Glomerular endothelial cell (primary cell): ENCODE data around the gene BORCS5. TPM values are rescaled to one million over a fixed set of nuclear protein-coding genes. Genes with fewer than 3 reads are reported as not detected.
"Not testable (repeated sequence)": the region's sequence is repeated elsewhere in the genome, so short reads cannot be mapped to it uniquely, and the experiment has no call there.

Source experiments
- DNase-seq: peaks from one replicate; pipeline ENCODE4 v3.0.0-alpha.2; 2011; ENCODE audit warnings: low read depth, low spot score; ENCODE audit errors: extremely low read depth
- total RNA-seq: library from RNA; depleted of rRNA; stranded (reverse); fragments of >200 nt; gene quantifications from 2 replicates; pipeline ENCODE4 v1.2.3, GENCODE V29; 2015

BORCS5 gene
- total RNA-seq, 1 donor from 2014 or later: 5.7 TPM

- no peak for DNase-seq
Observed at GRCh38 chr12:12452326-12452902, 95.5 kb downstream of the BORCS5 start.

GRCh38 chr12:12453635-12454034, 96.8 kb downstream of the BORCS5 start:
- no peak for DNase-seq

- DNase-seq: no peak
Observed at GRCh38 chr12:12454315-12454714, 97.4 kb downstream of the BORCS5 start.

- DNase-seq: no peak
Observed at GRCh38 chr12:12456637-12457036, 99.8 kb downstream of the BORCS5 start.

GRCh38 chr12:12460935-12461922, 104.4 kb downstream of the BORCS5 start:
- no peak for DNase-seq

- DNase-seq: no peak
Observed at GRCh38 chr12:12461923-12462315, 105.0 kb downstream of the BORCS5 start.

- no peak for DNase-seq
Observed at GRCh38 chr12:12465522-12465921, 108.6 kb downstream of the BORCS5 start.

GRCh38 chr12:12466157-12466556, 109.3 kb downstream of the BORCS5 start:
- no peak for DNase-seq

- DNase-seq: no peak
Observed at GRCh38 chr12:12467264-12467663, 110.4 kb downstream of the BORCS5 start.

- no peak for DNase-seq
Observed at GRCh38 chr12:12467688-12468261, 110.9 kb downstream of the BORCS5 start.

GRCh38 chr12:12468575-12468974, 111.7 kb downstream of the BORCS5 start:
- DNase-seq: no peak

GRCh38 chr12:12469386-12469785, 112.5 kb downstream of the BORCS5 start:
- no peak for DNase-seq

- DNase-seq: no peak
Observed at GRCh38 chr12:12470751-12471306, 114.0 kb downstream of the BORCS5 start.

- not testable (repeated sequence) for DNase-seq
Observed at GRCh38 chr12:12471982-12472961, 115.4 kb downstream of the BORCS5 start.

- no peak for DNase-seq
Observed at GRCh38 chr12:12473223-12473622, 116.3 kb downstream of the BORCS5 start.

GRCh38 chr12:12474471-12474928, 117.6 kb downstream of the BORCS5 start:
- no peak for DNase-seq

GRCh38 chr12:12474931-12475795, 118.3 kb downstream of the BORCS5 start:
- DNase-seq: peak; percentile 67

GRCh38 chr12:12476857-12477531, 120.1 kb downstream of the BORCS5 start:
- DNase-seq: no peak

- DNase-seq: no peak
Observed at GRCh38 chr12:12477532-12477890, 120.6 kb downstream of the BORCS5 start.
